Left ventricle myocardium inferior (tissue), 1 donor: ENCODE results near the gene NOP14. TPM values are rescaled to one million over a fixed set of nuclear protein-coding genes. Genes with fewer than 3 reads are reported as not detected.
"Not testable (repeated sequence)": the region's sequence is repeated elsewhere in the genome, so short reads cannot be mapped to it uniquely, and the experiment has no call there.

ENCODE experiments used
- DNase-seq: peaks from one replicate; pipeline ENCODE4 v3.0.0-alpha.2; 2020
- H3K27ac ChIP-seq: fragments of 200-600 bp; replicated peaks from 2 replicates; pipeline ENCODE4 v1.8.0; 2021
- H3K27me3 ChIP-seq: fragments of 200-600 bp; 2 replicates; pipeline ENCODE4 v1.8.0; 2021; ENCODE audit warnings: low read depth
- H3K36me3 ChIP-seq: fragments of 200-600 bp; 2 replicates; pipeline ENCODE4 v1.8.0; 2021
- H3K4me1 ChIP-seq: fragments of 200-600 bp; 2 replicates; pipeline ENCODE4 v1.8.0; 2021
- H3K4me3 ChIP-seq: fragments of 200-600 bp; 2 replicates; pipeline ENCODE4 v1.8.0; 2021; ENCODE audit warnings: mild to moderate bottlenecking, moderate library complexity
- H3K9me3 ChIP-seq: fragments of 200-600 bp; replicated peaks from 2 replicates; pipeline ENCODE4 v1.8.0; 2021
- CTCF ChIP-seq: fragments of 200-600 bp; IDR thresholded peaks from 2 replicates; pipeline ENCODE4 v1.8.0; 2021; ENCODE audit warnings: antibody characterized with exemption, mild to moderate bottlenecking, borderline replicate concordance
- intact Hi-C: fragments of 100-400 bp; cut with micrococcal nuclease; formaldehyde crosslinking; loops from one replicate; pipeline ENCODE4 v1.11.0; 2022
- total RNA-seq: library from RNA; stranded (reverse); fragmentation: NEBNext Ultra II Directional; extraction: Animal tissue kit (Norgen Biotek cat#: 25700); gene quantifications from one replicate; pipeline ENCODE4 v1.2.1, GENCODE V29; 2021
- donor health status: DM: no; HTN: yes; CAD: no; lungs with severe emphysema.

Gene NOP14
- total RNA-seq, 1 donor from 2014 or later, result 17.4 TPM

DNA sequence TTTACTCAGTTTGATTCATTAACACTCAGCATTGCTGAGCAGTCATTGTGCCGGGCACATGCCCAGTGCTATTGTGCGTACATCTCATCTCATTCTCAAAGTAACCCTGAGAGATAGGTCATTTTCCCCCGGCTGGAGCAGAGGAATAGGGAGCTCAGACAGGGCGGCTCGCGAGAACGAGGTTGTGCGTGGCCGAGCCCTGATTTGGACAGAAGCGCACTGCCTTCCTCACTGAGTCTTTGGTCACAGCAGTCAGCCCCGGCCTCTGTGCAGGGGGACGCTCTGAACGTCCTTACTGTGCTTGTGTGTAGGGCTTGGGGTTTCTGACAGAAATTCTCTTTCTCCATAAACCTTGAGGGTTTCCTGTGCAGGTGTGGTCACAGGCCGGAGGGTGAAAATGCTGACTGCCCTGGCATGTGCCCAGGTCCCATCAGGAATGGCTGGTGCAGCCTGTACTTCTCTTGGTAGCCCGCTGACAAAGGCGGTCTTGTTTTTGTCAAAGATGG is 39.5 kb downstream of the NOP14 start:
- no peaks in the 10 kb centered on the region for H3K27me3 ChIP-seq
- TF ChIP-seq CTCF, result no peak
- peaks cover 6% of the 10 kb centered on the region for H3K9me3 ChIP-seq
- H3K36me3 ChIP-seq, result peaks cover 91% of the 10 kb centered on the region
- no peak overlapping the region for H3K27ac ChIP-seq
- peaks cover 20% of the 10 kb centered on the region for H3K4me1 ChIP-seq
- H3K4me3 ChIP-seq, result no peak overlapping the region
- no peak for DNase-seq
- intact Hi-C loops, result no loop called here

DNA sequence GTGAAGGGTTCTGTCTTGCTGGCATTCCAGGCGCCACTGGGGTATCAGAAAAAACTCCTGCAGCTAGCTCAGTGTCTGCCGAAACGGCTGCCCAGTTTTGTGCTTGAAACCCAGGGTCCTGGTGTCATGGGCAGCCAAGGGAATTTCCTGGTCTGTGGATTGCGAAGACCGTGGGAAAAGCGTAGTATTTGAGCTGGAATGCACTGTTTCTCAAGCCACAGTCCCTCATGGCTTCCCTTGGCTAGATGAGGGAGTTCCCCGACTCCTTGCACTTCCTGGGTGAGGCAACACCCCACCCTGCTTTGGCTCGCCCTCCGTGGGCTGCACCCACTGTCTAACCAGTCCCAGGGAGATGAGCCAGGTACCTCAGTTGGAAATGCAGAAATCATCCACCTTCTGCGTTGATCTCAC is 40.1 kb downstream of the NOP14 start:
- Histone ChIP-seq H3K36me3 (peaks cover 86% of the 10 kb centered on the region), H3K27ac (peak overlapping the region; percentile 3), H3K9me3 (peaks cover 6% of the 10 kb centered on the region), H3K4me3 (no peak overlapping the region), H3K4me1 (peaks cover 20% of the 10 kb centered on the region), H3K27me3 (no peaks in the 10 kb centered on the region)
- no peak for TF ChIP-seq CTCF
- no peak for DNase-seq
- intact Hi-C loops, result no loop called here

GRCh38 chr4:2922453-2923101 is 40.6 kb downstream of the NOP14 start:
- H3K4me3 ChIP-seq, H3K27me3 ChIP-seq, H3K9me3 ChIP-seq, intact Hi-C loops, DNase-seq: not testable (repeated sequence)
- H3K36me3 ChIP-seq, result peaks cover 86% of the 10 kb centered on the region
- H3K27ac ChIP-seq, result peak overlapping the region; percentile 3
- peaks cover 20% of the 10 kb centered on the region for H3K4me1 ChIP-seq

DNA sequence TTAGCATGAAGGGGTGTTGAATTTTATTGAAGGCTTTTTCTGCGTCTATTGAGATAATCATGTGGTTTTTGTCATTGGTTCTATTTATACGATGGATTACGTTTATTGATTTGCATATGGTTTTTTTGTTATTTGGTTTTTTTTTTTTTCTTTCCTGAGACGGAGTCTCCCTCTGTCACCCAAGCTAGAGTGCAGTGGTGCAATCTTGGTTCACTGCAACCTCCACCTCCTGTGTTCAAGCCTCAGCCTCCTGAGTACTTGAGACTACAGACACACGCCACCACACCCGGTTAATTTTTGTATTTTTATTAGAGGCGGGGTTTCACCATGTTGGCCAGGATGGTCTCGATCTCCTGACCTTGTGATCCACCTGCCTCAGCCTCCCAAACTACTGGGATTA is 44.5 kb downstream of the NOP14 start:
- H3K27me3 ChIP-seq, intact Hi-C loops, H3K4me3 ChIP-seq, DNase-seq, H3K27ac ChIP-seq: not testable (repeated sequence)
- H3K4me1 ChIP-seq, result peaks cover 17% of the 10 kb centered on the region
- H3K9me3 ChIP-seq, result peaks cover 11% of the 10 kb centered on the region
- H3K36me3 ChIP-seq, result peaks cover 82% of the 10 kb centered on the region

DNA sequence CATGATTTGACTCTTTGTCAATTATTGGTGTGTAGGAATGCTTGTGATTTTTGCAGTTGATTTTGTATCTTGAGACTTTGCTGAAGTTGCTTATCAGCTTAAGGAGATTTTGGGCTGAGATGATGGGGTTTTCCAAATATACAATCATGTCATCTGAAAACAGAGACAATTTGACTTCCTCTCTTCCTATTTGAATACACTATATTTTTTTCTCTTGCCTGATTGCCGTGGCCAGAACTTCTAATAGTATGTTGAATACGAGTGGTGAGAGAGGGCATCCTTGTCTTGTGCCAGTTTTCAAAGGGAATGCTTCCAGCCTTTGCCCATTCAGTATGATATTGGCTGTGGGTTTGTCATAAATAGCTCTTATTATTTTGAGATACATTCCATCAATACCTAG is 44.9 kb downstream of the NOP14 start:
- Histone ChIP-seq H3K4me1 (peaks cover 16% of the 10 kb centered on the region), H3K9me3 (peaks cover 11% of the 10 kb centered on the region), H3K36me3 (peaks cover 82% of the 10 kb centered on the region)
- H3K4me3 ChIP-seq, H3K27ac ChIP-seq, intact Hi-C loops, DNase-seq, H3K27me3 ChIP-seq: not testable (repeated sequence)

- DNase-seq, H3K4me3 ChIP-seq, intact Hi-C loops, H3K27ac ChIP-seq, H3K27me3 ChIP-seq: not testable (repeated sequence)
- Histone ChIP-seq H3K4me1 (peaks cover 12% of the 10 kb centered on the region), H3K36me3 (peaks cover 82% of the 10 kb centered on the region), H3K9me3 (peaks cover 11% of the 10 kb centered on the region)
These were observed 46.5 kb downstream of the NOP14 start for GRCh38 chr4:2916696-2917095.

GRCh38 chr4:2915789-2916188 is 47.4 kb downstream of the NOP14 start:
- Histone ChIP-seq H3K9me3 (peaks cover 11% of the 10 kb centered on the region), H3K27ac (no peak overlapping the region), H3K4me3 (no peak overlapping the region), H3K27me3 (no peaks in the 10 kb centered on the region), H3K4me1 (peaks cover 12% of the 10 kb centered on the region), H3K36me3 (peaks cover 83% of the 10 kb centered on the region)
- no peak for DNase-seq
- no peak for TF ChIP-seq CTCF
- intact Hi-C loops, result no loop called here
